ENCODE data around the gene PHF14. TPM values are rescaled to one million over a fixed set of nuclear protein-coding genes. Genes with fewer than 3 reads are reported as not detected.

PHF14 gene
- total and polyA plus RNA-seq, 2 experiments from 2014 or later, result 10.1 to 17.0 TPM

DNA sequence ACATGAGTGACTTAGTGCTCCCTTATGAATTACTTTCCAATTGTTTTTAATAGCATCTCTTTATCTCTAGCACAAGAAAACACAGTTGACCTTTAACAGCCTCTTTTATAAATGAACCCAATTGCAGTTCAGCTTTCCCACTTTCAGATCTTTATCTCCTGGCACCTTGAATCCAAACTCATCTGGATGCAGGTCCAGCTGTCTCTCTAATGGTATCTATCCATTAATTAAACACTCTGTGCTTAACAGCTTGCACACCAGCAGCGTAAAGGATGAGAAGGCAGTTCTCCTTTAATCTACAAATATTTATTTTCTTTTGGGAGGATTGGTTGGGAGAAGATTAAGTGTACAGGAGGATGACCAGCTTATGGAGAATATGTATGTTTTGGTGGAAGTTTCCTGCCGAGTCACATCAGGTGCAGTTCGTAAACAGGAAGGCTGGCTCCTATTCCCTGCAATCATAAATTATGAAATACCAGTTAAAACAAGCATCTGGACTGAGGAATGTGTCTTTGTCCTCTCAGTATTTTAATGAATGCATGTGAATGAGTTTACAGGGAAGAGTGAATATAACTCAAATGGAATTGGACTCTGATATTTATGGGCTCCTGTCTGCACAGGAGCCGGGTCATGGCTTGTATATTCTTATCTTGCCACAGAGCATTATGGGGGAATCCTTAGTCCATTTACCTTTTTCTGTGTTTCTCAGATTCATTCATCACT is 232.7 kb downstream of the PHF14 start:
- Histone ChIP-seq H3K9me3 (ENCODE audit: low read depth) (no peaks in the 10 kb centered on the region), H3K9ac (no peak overlapping the region), H4K20me1 (ENCODE audit: insufficient read depth) (no peaks in the 10 kb centered on the region), H3K4me1 (ENCODE audit: insufficient read depth) (no peaks in the 10 kb centered on the region), H3K9me2 (ENCODE audit: insufficient read depth) (no peaks in the 10 kb centered on the region), H3K27me3 (replicated peaks; ENCODE audit: insufficient read depth) (no peaks in the 10 kb centered on the region), H3K36me3 (ENCODE audit: low read depth) (no peaks in the 10 kb centered on the region), H3F3A (ENCODE audit: insufficient read depth) (no peaks in the 10 kb centered on the region), H3K27ac (no peak overlapping the region), H3K4me3 (no peak overlapping the region), H2AFZ (no peak overlapping the region), H3K79me2 (ENCODE audit: insufficient read depth) (no peaks in the 10 kb centered on the region), H3K4me2 (ENCODE audit: unreplicated experiment) (no peak overlapping the region)
- DNase-seq, result no peak
- in situ Hi-C loops (cut with MboI), result no loop called here
- TF ChIP-seq EZH2 (IDR thresholded peaks at IDR 0.05; ENCODE audit: insufficient read depth, poor library complexity, severe bottlenecking) (no peak), EZH2phosphoT487 (IDR thresholded peaks at IDR 0.05; ENCODE audit: insufficient read depth, low read depth) (no peak)
- 90 to 94% methylated on average over 4 of the region's 4 CpGs for WGBS, 2 experiments (ENCODE audit: low coverage in 1 of 2, low lambda C conversion rate in 2 of 2, missing lambda C conversion rate in 2 of 2)

DNA sequence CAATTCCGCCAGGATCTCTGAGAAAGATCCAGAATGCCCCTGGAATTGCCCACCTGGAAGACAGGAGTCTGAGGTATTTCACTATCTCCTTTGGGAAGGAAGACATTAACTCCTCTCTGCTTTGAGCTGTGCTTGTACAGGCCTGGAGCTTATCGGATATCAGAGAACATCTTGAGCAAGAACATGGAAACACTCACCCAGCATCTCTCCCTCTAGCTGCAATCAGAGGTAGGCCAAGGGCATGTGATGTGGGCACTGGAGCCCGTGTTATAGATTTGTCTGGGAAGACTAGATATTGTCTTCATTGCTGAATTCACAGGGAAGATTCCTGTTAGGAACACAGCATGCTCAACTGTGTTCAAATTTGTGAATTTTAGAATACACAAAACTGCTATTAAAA is 233.9 kb downstream of the PHF14 start:
- in situ Hi-C loops (cut with MboI), result no loop called here
- no peak overlapping the region for H3K4me3 ChIP-seq
- H3K4me2 ChIP-seq (ENCODE audit: unreplicated experiment), result no peak overlapping the region
- no peaks in the 10 kb centered on the region; the same call in 1 of the 2 replicates for H3K4me1 ChIP-seq (ENCODE audit: insufficient read depth)
- no peaks in the 10 kb centered on the region for H3K36me3 ChIP-seq (ENCODE audit: low read depth)
- no peaks in the 10 kb centered on the region for H3K9me3 ChIP-seq (ENCODE audit: low read depth)
- no peaks in the 10 kb centered on the region for H3K79me2 ChIP-seq (ENCODE audit: insufficient read depth)
- H3K27me3 ChIP-seq (replicated peaks; ENCODE audit: insufficient read depth), result no peaks in the 10 kb centered on the region
- H3K27ac ChIP-seq, result no peak overlapping the region
- TF ChIP-seq EZH2phosphoT487 (IDR thresholded peaks at IDR 0.05; ENCODE audit: insufficient read depth, low read depth) (no peak), EZH2 (IDR thresholded peaks at IDR 0.05; ENCODE audit: insufficient read depth, poor library complexity, severe bottlenecking) (no peak)
- H3K9ac ChIP-seq, result no peak overlapping the region
- WGBS, 2 experiments (ENCODE audit: low coverage in 1 of 2, low lambda C conversion rate in 2 of 2, missing lambda C conversion rate in 2 of 2), result 75 to 84% methylated on average over 3 of the region's 3 CpGs
- no peaks in the 10 kb centered on the region for H3F3A ChIP-seq (ENCODE audit: insufficient read depth)
- H3K9me2 ChIP-seq (ENCODE audit: insufficient read depth), result no peaks in the 10 kb centered on the region
- H2AFZ ChIP-seq, result no peak overlapping the region
- no peaks in the 10 kb centered on the region for H4K20me1 ChIP-seq (ENCODE audit: insufficient read depth)
- DNase-seq, result no peak

DNA sequence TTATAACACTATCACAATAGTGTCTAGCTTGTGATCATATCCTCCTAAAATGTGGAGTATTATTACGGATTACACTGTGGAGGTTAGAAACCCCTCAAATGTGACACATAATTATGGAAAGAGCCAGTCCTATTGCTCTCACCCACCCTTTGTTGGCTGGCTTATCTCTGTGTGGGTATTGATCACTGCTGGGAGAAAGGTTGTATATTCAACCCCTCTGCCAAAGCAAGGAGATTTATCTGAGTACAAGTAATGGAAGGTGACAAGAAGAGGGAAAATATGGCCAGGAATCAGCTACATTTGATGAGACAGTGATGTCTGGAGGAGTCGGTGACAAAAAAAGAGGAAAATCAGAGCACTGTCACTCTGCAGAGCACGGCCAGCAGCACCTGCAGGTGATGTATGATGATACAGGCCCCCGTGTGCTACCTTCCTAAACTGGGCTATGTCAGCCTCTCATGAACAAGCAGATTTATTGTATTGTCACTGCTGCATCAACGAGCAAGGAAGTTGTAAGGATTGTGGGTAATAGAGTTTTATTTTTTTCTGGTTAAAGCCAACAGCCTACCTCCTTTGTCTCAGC is 235.3 kb downstream of the PHF14 start:
- H3K27me3 ChIP-seq (replicated peaks; ENCODE audit: insufficient read depth), result no peaks in the 10 kb centered on the region
- in situ Hi-C loops (cut with MboI), result no loop called here
- 55 to 56% methylated on average over 5 of the region's 5 CpGs for WGBS, 2 experiments (ENCODE audit: low coverage in 1 of 2, low lambda C conversion rate in 2 of 2, missing lambda C conversion rate in 2 of 2)
- no peaks in the 10 kb centered on the region for H3F3A ChIP-seq (ENCODE audit: insufficient read depth)
- H3K27ac ChIP-seq, result no peak overlapping the region
- H3K79me2 ChIP-seq (ENCODE audit: insufficient read depth), result no peaks in the 10 kb centered on the region
- H3K9ac ChIP-seq, result no peak overlapping the region
- no peak overlapping the region for H3K4me3 ChIP-seq
- no peaks in the 10 kb centered on the region for H3K9me2 ChIP-seq (ENCODE audit: insufficient read depth)
- no peaks in the 10 kb centered on the region; the same call in 1 of the 2 replicates for H3K4me1 ChIP-seq (ENCODE audit: insufficient read depth)
- no peaks in the 10 kb centered on the region for H3K9me3 ChIP-seq (ENCODE audit: low read depth)
- no peaks in the 10 kb centered on the region for H3K36me3 ChIP-seq (ENCODE audit: low read depth)
- H2AFZ ChIP-seq, result no peak overlapping the region
- H3K4me2 ChIP-seq (ENCODE audit: unreplicated experiment), result no peak overlapping the region
- DNase-seq, result no peak
- TF ChIP-seq EZH2phosphoT487 (IDR thresholded peaks at IDR 0.05; ENCODE audit: insufficient read depth, low read depth) (no peak), EZH2 (IDR thresholded peaks at IDR 0.05; ENCODE audit: insufficient read depth, poor library complexity, severe bottlenecking) (no peak)
- no peaks in the 10 kb centered on the region for H4K20me1 ChIP-seq (ENCODE audit: insufficient read depth)

DNA sequence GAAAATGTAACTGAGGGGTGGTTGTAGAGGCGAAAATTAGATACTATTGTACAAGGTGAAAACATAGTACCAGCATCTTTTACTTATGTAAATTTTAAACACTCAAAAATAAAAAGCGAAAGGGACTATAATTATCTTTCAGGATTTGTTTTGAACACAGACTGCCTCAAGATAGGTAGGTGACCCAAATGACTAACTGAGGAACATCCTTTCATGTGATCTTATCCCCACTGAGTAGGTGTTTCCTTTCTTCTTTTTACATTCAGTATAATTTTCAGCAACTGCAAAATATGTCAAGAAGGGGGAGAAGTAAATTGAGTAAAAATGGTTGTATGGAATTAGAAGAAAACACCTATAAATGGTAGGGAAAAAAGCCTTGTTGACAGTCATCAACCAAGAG is 236.7 kb downstream of the PHF14 start:
- no peaks in the 10 kb centered on the region for H4K20me1 ChIP-seq (ENCODE audit: insufficient read depth)
- H3K9me2 ChIP-seq (ENCODE audit: insufficient read depth), result no peaks in the 10 kb centered on the region
- no peak for DNase-seq
- no peaks in the 10 kb centered on the region for H3K27me3 ChIP-seq (replicated peaks; ENCODE audit: insufficient read depth)
- no peaks in the 10 kb centered on the region; the same call in 1 of the 2 replicates for H3K4me1 ChIP-seq (ENCODE audit: insufficient read depth)
- in situ Hi-C loops (cut with MboI), result no loop called here
- H3K36me3 ChIP-seq (ENCODE audit: low read depth), result no peaks in the 10 kb centered on the region
- H3K79me2 ChIP-seq (ENCODE audit: insufficient read depth), result no peaks in the 10 kb centered on the region
- no peaks in the 10 kb centered on the region for H3F3A ChIP-seq (ENCODE audit: insufficient read depth)
- no peaks in the 10 kb centered on the region for H3K9me3 ChIP-seq (ENCODE audit: low read depth)
- no peak overlapping the region for H3K4me3 ChIP-seq
- 78 to 91% methylated on average over 2 of the region's 2 CpGs for WGBS, 2 experiments (ENCODE audit: low coverage in 1 of 2, low lambda C conversion rate in 2 of 2, missing lambda C conversion rate in 2 of 2)
- no peak overlapping the region for H3K4me2 ChIP-seq (ENCODE audit: unreplicated experiment)
- no peak for TF ChIP-seq EZH2 (IDR thresholded peaks at IDR 0.05; ENCODE audit: insufficient read depth, poor library complexity, severe bottlenecking)
- no peak for TF ChIP-seq EZH2phosphoT487 (IDR thresholded peaks at IDR 0.05; ENCODE audit: insufficient read depth, low read depth)
- no peak overlapping the region for H2AFZ ChIP-seq
- no peak overlapping the region for H3K27ac ChIP-seq
- no peak overlapping the region for H3K9ac ChIP-seq

All from GM23248 (cell line).